Lung (tissue), 12 donors: ENCODE results near the gene MRGPRF. TPM values are rescaled to one million over a fixed set of nuclear protein-coding genes. Genes with fewer than 3 reads are reported as not detected.
"Not testable (repeated sequence)": the region's sequence is repeated elsewhere in the genome, so short reads cannot be mapped to it uniquely, and the experiment has no call there.

Experiments
- ATAC-seq: fragments of 200-7000 bp; cut with Tn5 transposase; one replicate; pipeline ENCODE4 v1.9.1; 2020; ENCODE audit warnings: moderate number of reproducible peaks; ENCODE audit not compliant: insufficient read depth, low FRiP score
- DNase-seq, 3 donors: peaks; one replicate each; pipeline ENCODE4 v3.0.0-alpha.2; 2013 to 2017
- H3K27ac ChIP-seq, 2 donors: one replicate each; pipeline ENCODE4 v1.5.1; 2013; ENCODE audit warnings: mild to moderate bottlenecking in 2 of 2, moderate library complexity in 2 of 2, control low read depth in 1 of 2, inconsistent platforms in 1 of 2, low read depth in 1 of 2, low read length in 1 of 2
- H3K27me3 ChIP-seq, 3 donors: one replicate each; pipeline ENCODE4 v1.5.1; 2013; ENCODE audit warnings: low read length in 2 of 3; ENCODE audit not compliant: control insufficient read depth in 3 of 3, insufficient read depth in 3 of 3
- H3K36me3 ChIP-seq, 4 donors: one replicate each; pipeline ENCODE4 v1.5.1; 2013; ENCODE audit warnings: low read length in 4 of 4, mild to moderate bottlenecking in 1 of 4, moderate library complexity in 1 of 4; ENCODE audit not compliant: control insufficient read depth in 4 of 4, insufficient read depth in 4 of 4
- H3K4me1 ChIP-seq, 5 donors: one replicate each; pipeline ENCODE4 v1.5.1; 2013; ENCODE audit warnings: low read length in 5 of 5, mild to moderate bottlenecking in 2 of 5, moderate library complexity in 1 of 5; ENCODE audit not compliant: control insufficient read depth in 5 of 5, insufficient read depth in 5 of 5
- H3K4me3 ChIP-seq: one replicate; pipeline ENCODE4 v1.5.1; 2013; ENCODE audit warnings: mild to moderate bottlenecking, control low read depth, moderate library complexity
- H3K9ac ChIP-seq, 2 donors: one replicate each; pipeline ENCODE4 v1.5.1; 2013; ENCODE audit warnings: low read length in 2 of 2, control low read depth in 1 of 2; ENCODE audit not compliant: insufficient read depth in 1 of 2
- H3K9me3 ChIP-seq, 4 donors: one replicate each; pipeline ENCODE4 v1.5.1; 2013; ENCODE audit warnings: low read length in 3 of 4, mild to moderate bottlenecking in 1 of 4, moderate library complexity in 1 of 4; ENCODE audit not compliant: control insufficient read depth in 4 of 4, insufficient read depth in 3 of 4
- CTCF ChIP-seq: IDR thresholded peaks from 2 replicates; pipeline ENCODE4 v1.5.1; 2012; ENCODE audit warnings: mild to moderate bottlenecking; ENCODE audit errors: control extremely low read depth, extremely low read depth
- WGBS, 2 donors: extraction: QIAGEN DNeasy Blood & Tissue Kit; methylation state at CpG; one replicate each; pipeline ENCODE4 v1.1.7; 2013; 5-methylcytosine and 5-hydroxymethylcytosine counted together
- polyA plus RNA-seq, 2 donors: library from polyadenylated mRNA; stranded (reverse); fragments of 200-250 nt; gene quantifications; one replicate each; pipeline ENCODE4 v1.2.1, GENCODE V29; 2013
- total RNA-seq, 2 donors: library from RNA; depleted of rRNA in 1 of 2; stranded (reverse); fragments of >200 nt in 1 of 2; gene quantifications; one replicate each; pipeline ENCODE4 v1.2.1, GENCODE V29; 2014 to 2021
- donor health status: control.
- donor health status: control.
- donor health status: Bipolar disorder and iron deficiency.
- donor health status: healthy.
- donor health status: DM: yes; HTN: yes; CAD: no.

The MRGPRF gene
- total and polyA plus RNA-seq, 4 donors = 9.2 to 16.8 (median 12.2) TPM

GRCh38 chr11:69000391-69000790, 12.7 kb downstream of the MRGPRF start:
- DNase-seq (no peak), ATAC-seq (no peak)
- no peaks in the 10 kb centered on the region for H3K27me3 ChIP-seq
- H3K36me3 ChIP-seq = no peaks in the 10 kb centered on the region
- no peak for TF ChIP-seq CTCF
- peaks cover 0 to 19% (median 4%) of the 10 kb centered on the region in 5 donors for H3K4me1 ChIP-seq
- WGBS, 2 donors = 80 to 93% methylated on average over 5 of the region's 5 CpGs
- H3K9ac ChIP-seq = no peak overlapping the region
- H3K27ac ChIP-seq = peak overlapping the region in 1 of 2 donors; percentile 43
- no peak overlapping the region for H3K4me3 ChIP-seq
- no peaks in the 10 kb centered on the region for H3K9me3 ChIP-seq

- WGBS, 2 donors = 89 to 94% methylated on average over 12 of the region's 12 CpGs
- not testable (repeated sequence) for ATAC-seq, DNase-seq
Measured at GRCh38 chr11:68999748-69000355, 13.2 kb downstream of the MRGPRF start.

GRCh38 chr11:68999093-68999747, 13.8 kb downstream of the MRGPRF start:
- 87 to 91% methylated on average over 8 of the region's 8 CpGs for WGBS, 2 donors
- DNase-seq = no peak
- Histone ChIP-seq H3K9ac (no peak overlapping the region), H3K4me3 (no peak overlapping the region), H3K36me3 (no peaks in the 10 kb centered on the region), H3K27me3 (no peaks in the 10 kb centered on the region), H3K27ac (no peak overlapping the region), H3K9me3 (no peaks in the 10 kb centered on the region), H3K4me1 (peaks cover 0 to 19% (median 4%) of the 10 kb centered on the region in 5 donors)
- ATAC-seq = no peak
- no peak for TF ChIP-seq CTCF

More at GRCh38 chr11:68999748-69000355, 13.2 kb downstream of the MRGPRF start:
- not testable (repeated sequence) for H3K9ac ChIP-seq, H3K36me3 ChIP-seq, H3K4me3 ChIP-seq, H3K9me3 ChIP-seq, H3K27me3 ChIP-seq
- peak overlapping the region in 1 of 2 donors; percentile 30 for H3K27ac ChIP-seq
- peaks cover 0 to 19% (median 4%) of the 10 kb centered on the region in 5 donors for H3K4me1 ChIP-seq

GRCh38 chr11:68998390-68998911, 14.6 kb downstream of the MRGPRF start:
- no peak overlapping the region for H3K27ac ChIP-seq

More at GRCh38 chr11:68998390-68998911, 14.6 kb downstream of the MRGPRF start:
- 29 to 36% methylated on average over 13 of the region's 13 CpGs for WGBS, 2 donors
- Histone ChIP-seq H3K9ac (no peak overlapping the region), H3K36me3 (no peaks in the 10 kb centered on the region), H3K27me3 (no peaks in the 10 kb centered on the region), H3K4me1 (peaks cover 0 to 19% (median 4%) of the 10 kb centered on the region in 5 donors), H3K9me3 (no peaks in the 10 kb centered on the region), H3K4me3 (no peak overlapping the region)
- TF ChIP-seq CTCF = no peak
- DNase-seq (peak; percentile 82 to 90 (median 85)), ATAC-seq (no peak)
